ENCODE data around the gene GSAP. TPM values are rescaled to one million over a fixed set of nuclear protein-coding genes. Genes with fewer than 3 reads are reported as not detected.
"Not testable (repeated sequence)": the region's sequence is repeated elsewhere in the genome, so short reads cannot be mapped to it uniquely, and the experiment has no call there.

Gene GSAP, protein sequence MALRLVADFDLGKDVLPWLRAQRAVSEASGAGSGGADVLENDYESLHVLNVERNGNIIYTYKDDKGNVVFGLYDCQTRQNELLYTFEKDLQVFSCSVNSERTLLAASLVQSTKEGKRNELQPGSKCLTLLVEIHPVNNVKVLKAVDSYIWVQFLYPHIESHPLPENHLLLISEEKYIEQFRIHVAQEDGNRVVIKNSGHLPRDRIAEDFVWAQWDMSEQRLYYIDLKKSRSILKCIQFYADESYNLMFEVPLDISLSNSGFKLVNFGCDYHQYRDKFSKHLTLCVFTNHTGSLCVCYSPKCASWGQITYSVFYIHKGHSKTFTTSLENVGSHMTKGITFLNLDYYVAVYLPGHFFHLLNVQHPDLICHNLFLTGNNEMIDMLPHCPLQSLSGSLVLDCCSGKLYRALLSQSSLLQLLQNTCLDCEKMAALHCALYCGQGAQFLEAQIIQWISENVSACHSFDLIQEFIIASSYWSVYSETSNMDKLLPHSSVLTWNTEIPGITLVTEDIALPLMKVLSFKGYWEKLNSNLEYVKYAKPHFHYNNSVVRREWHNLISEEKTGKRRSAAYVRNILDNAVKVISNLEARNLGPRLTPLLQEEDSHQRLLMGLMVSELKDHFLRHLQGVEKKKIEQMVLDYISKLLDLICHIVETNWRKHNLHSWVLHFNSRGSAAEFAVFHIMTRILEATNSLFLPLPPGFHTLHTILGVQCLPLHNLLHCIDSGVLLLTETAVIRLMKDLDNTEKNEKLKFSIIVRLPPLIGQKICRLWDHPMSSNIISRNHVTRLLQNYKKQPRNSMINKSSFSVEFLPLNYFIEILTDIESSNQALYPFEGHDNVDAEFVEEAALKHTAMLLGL
- 10 to 100 TPM in 1 of 8 experiments, 1 to 10 TPM in 5, under 1 TPM in 2; 0.33 to 18.0 (median 1.7) TPM for total RNA-seq

DNA sequence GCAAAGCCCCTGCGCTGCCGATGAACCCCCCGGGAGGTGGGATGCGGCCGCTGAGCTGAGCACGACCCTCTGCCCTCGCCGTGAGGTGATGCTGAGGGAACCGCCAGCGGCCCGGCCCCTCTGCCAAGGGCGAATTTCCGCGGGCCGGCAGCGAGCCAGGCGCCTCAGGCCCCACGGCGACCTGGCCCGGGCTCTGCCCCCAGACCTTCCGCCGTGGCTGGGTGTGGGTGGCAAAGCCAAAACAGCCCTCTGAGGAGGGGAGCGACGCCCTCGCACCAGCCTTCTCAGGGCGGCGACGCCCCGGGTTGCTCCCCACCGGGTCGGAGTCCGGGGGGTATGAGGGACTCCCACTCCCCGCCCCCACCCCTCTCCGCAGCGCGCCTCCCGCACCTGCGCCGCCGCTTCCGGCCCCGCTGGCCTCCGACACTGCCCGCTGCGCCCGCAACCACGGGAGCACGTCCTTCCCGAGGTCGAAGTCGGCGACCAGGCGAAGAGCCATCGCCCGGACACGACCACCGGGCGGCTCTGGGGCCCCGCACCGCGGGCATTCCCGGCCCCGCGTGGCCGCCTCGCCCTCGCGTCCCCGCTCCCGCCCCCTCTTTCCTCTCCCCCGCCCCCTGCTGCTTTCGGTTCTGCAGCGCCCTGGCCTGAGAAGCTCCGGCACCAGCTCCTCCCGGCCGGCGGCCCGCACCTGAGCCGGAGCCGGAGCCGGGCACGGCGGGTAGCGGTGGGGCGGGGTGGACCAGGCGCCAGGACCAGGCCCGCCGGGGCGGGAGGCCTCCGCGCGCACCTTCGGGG is at the start of gene GSAP:
GSAP (minus strand) TSS at position 527 of the 798 bp plus-strand sequence; CDS start at position 499, 28 bp downstream.
- in situ Hi-C loops (cut with MboI; ENCODE audit: low pct_unique_long_range_greater_than_20kb in 2 of 9, low sequenced_read_pairs in 9 of 9, unreplicated experiment in 9 of 9): no loop called here
- ATAC-seq (replicated peaks in 6 of 8): peak; percentile 69 to 84 (median 76)
- no CpG with 5 or more reads among the region's 93 CpGs for WGBS, 10 experiments

DNA sequence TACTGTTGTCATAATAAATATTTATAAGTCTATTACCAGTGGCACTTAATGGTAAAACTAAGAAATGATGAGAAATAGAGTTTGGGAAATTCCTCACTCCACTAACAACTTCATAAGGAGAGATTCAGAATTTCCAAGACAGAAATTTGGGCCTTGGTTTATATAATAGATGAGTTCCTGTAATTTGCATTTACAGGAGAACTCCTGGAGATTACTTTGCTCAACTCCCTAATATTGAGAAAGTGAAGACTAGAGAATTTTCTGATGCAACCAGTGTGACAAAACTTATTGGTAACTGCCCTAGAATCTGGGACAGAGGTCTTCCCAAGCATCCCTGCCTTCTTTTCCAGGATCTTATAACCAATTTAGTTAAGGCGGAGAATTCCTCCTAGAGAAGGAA is 49.1 kb upstream of the GSAP start:
- 100% methylated on average over 1 of the region's 1 CpG; no CpG with 5 or more reads in 4 of the 10 experiments for WGBS, 10 experiments
- ATAC-seq (replicated peaks in 6 of 8): no peak
- Histone ChIP-seq H3K4me3 (no peak overlapping the region), H3K4me1 (replicated peaks in 1 of 2) (no peaks in the 10 kb centered on the region), H3K27ac (no peak overlapping the region)
- in situ Hi-C loops (cut with MboI; ENCODE audit: low pct_unique_long_range_greater_than_20kb in 2 of 9, low sequenced_read_pairs in 9 of 9, unreplicated experiment in 9 of 9): no loop called here

More for the DNA sequence above, at the start of gene GSAP:
- Histone ChIP-seq H3K4me3 (peak within 1 kb of the TSS; percentile 23 to 46 (median 40)), H3K4me1 (replicated peaks in 1 of 2) (peaks cover 0 to 18% of the 10 kb centered on the region in 2 donors), H3K27ac (no peak within 1 kb of the TSS)

DNA sequence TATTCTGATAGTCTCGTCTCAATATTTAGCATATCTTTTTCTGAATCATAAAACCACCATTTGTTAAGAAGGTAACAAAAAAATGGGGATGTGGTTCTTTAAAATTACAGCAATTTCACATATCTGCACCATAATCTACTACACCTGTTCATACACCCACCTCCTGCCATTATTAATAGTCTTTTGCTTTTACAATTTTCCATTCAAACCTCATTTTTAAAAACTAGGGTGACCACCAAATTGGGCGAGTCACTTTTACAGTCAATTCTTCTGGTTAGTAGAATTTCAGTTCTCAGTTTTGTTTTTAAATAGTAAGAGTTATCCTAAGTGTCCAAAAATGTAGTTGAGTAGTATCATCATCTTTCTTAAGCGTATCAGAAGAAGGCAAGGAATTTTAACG is 48.4 kb upstream of the GSAP start:
- Histone ChIP-seq H3K4me1 (replicated peaks in 1 of 2) (no peaks in the 10 kb centered on the region), H3K4me3 (no peak overlapping the region), H3K27ac (no peak overlapping the region)
- in situ Hi-C loops (cut with MboI; ENCODE audit: low pct_unique_long_range_greater_than_20kb in 2 of 9, low sequenced_read_pairs in 9 of 9, unreplicated experiment in 9 of 9): no loop called here
- ATAC-seq (replicated peaks in 6 of 8): no peak
- 66 to 100% (median 90%) methylated on average over 1 to 4 of the region's 4 CpGs; no CpG with 5 or more reads in 1 of the 10 experiments for WGBS, 10 experiments

DNA sequence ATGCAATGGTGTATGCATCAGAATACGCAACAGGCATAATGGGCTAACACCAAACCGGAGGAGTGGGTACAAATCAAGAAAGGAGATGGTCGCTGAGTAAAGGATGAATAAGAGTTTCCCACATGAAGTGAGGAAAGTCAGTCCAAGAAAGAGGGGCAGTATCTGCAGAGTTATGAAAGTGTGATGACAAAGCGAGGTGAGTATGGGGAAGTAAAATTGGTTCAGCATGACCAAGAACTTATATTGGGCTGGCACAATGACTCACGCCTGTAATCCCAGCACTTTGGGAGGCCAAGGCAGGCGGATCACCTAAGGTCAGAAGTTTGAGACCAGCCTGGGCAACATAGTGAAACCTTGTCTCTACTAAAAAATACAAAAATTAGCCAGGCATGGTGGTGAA is 47.5 kb upstream of the GSAP start:
- in situ Hi-C loops (cut with MboI; ENCODE audit: low pct_unique_long_range_greater_than_20kb in 2 of 9, low sequenced_read_pairs in 9 of 9, unreplicated experiment in 9 of 9): not testable (repeated sequence)

DNA sequence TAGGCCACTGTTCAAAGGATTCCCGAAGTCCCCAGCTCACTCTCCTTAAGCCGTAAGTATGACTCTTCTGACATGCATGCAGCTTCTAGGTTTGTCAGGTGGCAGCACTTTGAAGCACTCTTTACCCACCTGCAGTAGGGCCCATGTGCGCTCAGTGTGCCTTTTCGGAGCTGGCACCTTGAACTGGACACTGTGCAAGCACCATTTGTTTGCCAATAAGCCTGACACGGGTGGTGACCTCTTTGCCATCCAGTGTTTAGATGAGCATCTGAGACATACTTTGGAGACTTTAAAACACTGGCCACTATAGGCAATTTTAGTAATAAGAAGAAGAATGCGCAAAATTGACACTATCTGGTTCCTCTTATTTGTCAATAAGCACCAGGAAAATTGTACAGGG is 45.7 kb upstream of the GSAP start:
- in situ Hi-C loops (cut with MboI; ENCODE audit: low pct_unique_long_range_greater_than_20kb in 2 of 9, low sequenced_read_pairs in 9 of 9, unreplicated experiment in 9 of 9): no loop called here
- Histone ChIP-seq H3K4me1 (replicated peaks in 1 of 2) (no peaks in the 10 kb centered on the region), H3K27ac (no peak overlapping the region), H3K4me3 (no peak overlapping the region)
- no peak for ATAC-seq (replicated peaks in 6 of 8)
- WGBS, 10 experiments: 80 to 100% (median 96%) methylated on average over 1 to 4 of the region's 6 CpGs; no CpG with 5 or more reads in 1 of the 10 experiments

More for the DNA sequence above, 47.5 kb upstream of the GSAP start:
- not testable (repeated sequence) for H3K27ac ChIP-seq; H3K4me1 ChIP-seq (replicated peaks in 1 of 2); ATAC-seq (replicated peaks in 6 of 8); H3K4me3 ChIP-seq
- WGBS, 10 experiments: 28 to 100% (median 88%) methylated on average over 1 to 6 of the region's 6 CpGs

DNA sequence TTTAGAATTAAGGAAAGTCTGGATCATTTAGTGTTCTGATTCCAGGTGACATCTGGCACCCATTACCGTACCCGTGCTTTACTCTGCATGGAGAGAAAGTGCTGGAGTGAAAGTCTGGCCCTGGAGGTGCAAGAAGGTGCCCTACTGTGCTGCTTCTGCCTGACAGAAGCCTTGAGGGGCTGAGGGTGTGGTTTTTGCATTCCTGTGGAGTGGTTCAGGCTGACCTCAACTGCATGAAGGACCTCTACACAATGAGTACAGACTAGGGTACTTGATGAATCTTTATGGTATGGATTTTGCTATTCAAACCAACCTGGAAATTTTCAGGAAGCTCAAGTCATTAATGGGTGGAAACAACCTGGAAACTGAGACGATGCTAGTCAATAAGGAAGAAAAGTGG is 45.1 kb upstream of the GSAP start:
- WGBS, 10 experiments: 42 to 100% (median 76%) methylated on average over 1 to 3 of the region's 3 CpGs; no CpG with 5 or more reads in 2 of the 10 experiments
- Histone ChIP-seq H3K4me3 (no peak overlapping the region), H3K4me1 (replicated peaks in 1 of 2) (no peaks in the 10 kb centered on the region), H3K27ac (no peak overlapping the region)
- in situ Hi-C loops (cut with MboI; ENCODE audit: low pct_unique_long_range_greater_than_20kb in 2 of 9, low sequenced_read_pairs in 9 of 9, unreplicated experiment in 9 of 9): no loop called here
- peak in 2 of 8 experiments; percentile 41 to 52 for ATAC-seq (replicated peaks in 6 of 8)

DNA sequence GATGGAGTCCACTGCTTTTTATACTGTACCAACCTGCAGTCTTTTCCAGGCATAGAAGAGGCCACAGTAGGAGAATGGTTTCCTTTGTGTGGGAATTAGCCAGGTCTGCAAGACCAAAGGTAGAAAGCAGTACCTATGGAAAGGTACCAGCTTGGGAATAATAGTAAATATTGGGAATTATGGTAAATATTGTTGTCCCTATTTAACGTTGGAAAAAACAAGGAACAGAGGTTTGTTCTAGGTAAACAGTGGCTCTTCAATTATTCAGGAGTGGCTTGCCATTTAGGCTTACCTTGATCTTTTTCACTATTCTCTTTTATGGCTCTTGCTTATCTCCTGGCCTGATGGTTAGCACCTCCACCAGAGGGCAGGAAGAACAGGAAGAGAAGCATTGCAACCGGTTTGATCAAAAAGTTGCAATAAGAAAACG is 43.9 kb upstream of the GSAP start:
- in situ Hi-C loops (cut with MboI; ENCODE audit: low pct_unique_long_range_greater_than_20kb in 2 of 9, low sequenced_read_pairs in 9 of 9, unreplicated experiment in 9 of 9): no loop called here
- H3K4me1 ChIP-seq (replicated peaks in 1 of 2): no peaks in the 10 kb centered on the region
- H3K27ac ChIP-seq: no peak overlapping the region
- no peak overlapping the region for H3K4me3 ChIP-seq
- no peak for ATAC-seq (replicated peaks in 6 of 8)
- WGBS, 10 experiments: 31 to 100% (median 70%) methylated on average over 2 to 3 of the region's 3 CpGs; no CpG with 5 or more reads in 1 of the 10 experiments

DNA sequence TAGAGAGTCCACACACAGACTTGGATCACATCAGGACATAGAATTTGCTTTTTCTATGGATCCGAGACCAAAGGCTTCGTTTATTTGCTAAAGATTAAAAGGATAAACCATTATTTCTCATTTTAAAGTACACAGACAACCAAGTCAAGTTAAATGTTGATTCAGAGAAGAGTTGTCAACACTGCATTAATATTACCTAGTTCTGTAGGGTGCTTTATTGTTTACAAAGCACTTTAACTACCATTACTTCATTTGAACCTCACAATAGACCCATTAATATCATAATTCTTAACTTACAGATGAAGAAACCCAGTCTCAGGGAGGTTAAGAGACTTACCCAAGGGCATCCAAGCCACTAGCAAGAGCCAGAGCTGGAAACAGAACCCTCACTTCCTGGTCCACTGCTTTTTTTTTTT is 43.2 kb upstream of the GSAP start:
- ATAC-seq (replicated peaks in 6 of 8): no peak

DNA sequence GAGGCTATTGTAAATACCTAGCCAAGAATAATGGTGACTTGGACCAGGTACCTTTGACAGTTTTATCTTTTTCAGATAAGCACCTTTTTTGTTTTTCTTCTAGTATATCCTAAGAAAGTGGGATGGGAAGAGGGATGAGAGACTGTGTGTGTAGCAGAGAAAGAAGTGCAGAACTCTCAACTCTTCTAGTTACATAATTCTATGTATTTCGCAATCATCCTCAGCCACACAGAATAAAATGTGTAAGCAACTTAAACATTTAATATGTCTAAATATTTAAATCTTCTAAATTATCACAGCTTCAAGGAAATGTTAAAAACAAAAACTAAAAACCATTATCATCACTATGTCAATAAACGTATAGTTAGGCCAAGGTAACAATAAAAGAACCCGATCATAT is 42.6 kb upstream of the GSAP start:
- Histone ChIP-seq H3K4me3 (no peak overlapping the region), H3K27ac (no peak overlapping the region), H3K4me1 (replicated peaks in 1 of 2) (no peaks in the 10 kb centered on the region)
- ATAC-seq (replicated peaks in 6 of 8): no peak
- 76 to 100% (median 88%) methylated on average over 1 to 3 of the region's 3 CpGs for WGBS, 10 experiments
- in situ Hi-C loops (cut with MboI; ENCODE audit: low pct_unique_long_range_greater_than_20kb in 2 of 9, low sequenced_read_pairs in 9 of 9, unreplicated experiment in 9 of 9): no loop called here

More for the DNA sequence above, 43.2 kb upstream of the GSAP start:
- Histone ChIP-seq H3K27ac (no peak overlapping the region), H3K4me1 (replicated peaks in 1 of 2) (no peaks in the 10 kb centered on the region), H3K4me3 (no peak overlapping the region)
- in situ Hi-C loops (cut with MboI; ENCODE audit: low pct_unique_long_range_greater_than_20kb in 2 of 9, low sequenced_read_pairs in 9 of 9, unreplicated experiment in 9 of 9): no loop called here
- WGBS, 10 experiments: 75 to 100% (median 87%) methylated on average over 1 to 2 of the region's 2 CpGs; no CpG with 5 or more reads in 2 of the 10 experiments

DNA sequence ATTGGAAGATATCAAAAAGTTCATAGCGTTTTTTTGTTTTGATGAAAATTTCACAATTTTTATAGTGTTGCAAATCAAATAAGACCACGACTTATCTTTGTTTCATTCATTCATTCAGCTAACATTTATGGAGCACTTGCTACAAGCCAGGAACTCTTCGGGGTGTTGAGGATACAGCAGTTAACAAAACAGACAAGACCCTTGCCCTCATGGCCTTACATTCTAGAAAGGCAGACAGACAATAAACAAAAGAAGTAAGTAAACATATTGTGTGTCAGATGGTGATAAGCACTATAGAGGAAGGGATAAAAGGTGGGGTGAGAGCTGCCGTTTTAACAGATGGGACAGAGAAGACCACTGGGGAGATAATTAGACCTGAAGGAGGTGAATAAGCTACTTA is 41.6 kb upstream of the GSAP start:
- H3K27ac ChIP-seq: no peak overlapping the region
- 42 to 89% (median 64%) methylated on average over 1 to 4 of the region's 4 CpGs; no CpG with 5 or more reads in 1 of the 10 experiments for WGBS, 10 experiments
- no peak for ATAC-seq (replicated peaks in 6 of 8)
- no peaks in the 10 kb centered on the region for H3K4me1 ChIP-seq (replicated peaks in 1 of 2)
- H3K4me3 ChIP-seq: no peak overlapping the region
- in situ Hi-C loops (cut with MboI; ENCODE audit: low pct_unique_long_range_greater_than_20kb in 2 of 9, low sequenced_read_pairs in 9 of 9, unreplicated experiment in 9 of 9): no loop called here

DNA sequence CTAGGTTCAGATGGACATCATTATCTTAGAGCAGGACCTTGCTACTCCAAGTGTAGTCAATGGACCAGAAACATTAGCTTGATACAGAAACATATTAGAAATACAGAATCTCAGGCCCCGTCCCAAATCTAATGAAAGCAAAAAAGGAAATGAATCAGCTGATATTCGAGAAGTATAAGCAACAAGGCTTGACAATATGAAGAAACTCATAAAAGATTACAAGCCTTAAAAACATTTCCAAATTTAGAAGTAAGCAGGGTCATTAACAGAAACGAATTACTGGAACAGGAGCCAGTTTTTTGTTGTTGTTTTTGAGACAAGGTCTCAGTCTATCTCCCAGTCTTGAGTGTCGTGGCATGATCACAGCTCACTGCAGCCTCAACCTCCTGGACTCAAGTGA is 40.5 kb upstream of the GSAP start:
- 12 to 100% (median 69%) methylated on average over 1 to 4 of the region's 4 CpGs for WGBS, 10 experiments
- no peaks in the 10 kb centered on the region for H3K4me1 ChIP-seq (replicated peaks in 1 of 2)
- H3K27ac ChIP-seq: no peak overlapping the region
- ATAC-seq (replicated peaks in 6 of 8): no peak
- H3K4me3 ChIP-seq: no peak overlapping the region
- in situ Hi-C loops (cut with MboI; ENCODE audit: low pct_unique_long_range_greater_than_20kb in 2 of 9, low sequenced_read_pairs in 9 of 9, unreplicated experiment in 9 of 9): no loop called here

DNA sequence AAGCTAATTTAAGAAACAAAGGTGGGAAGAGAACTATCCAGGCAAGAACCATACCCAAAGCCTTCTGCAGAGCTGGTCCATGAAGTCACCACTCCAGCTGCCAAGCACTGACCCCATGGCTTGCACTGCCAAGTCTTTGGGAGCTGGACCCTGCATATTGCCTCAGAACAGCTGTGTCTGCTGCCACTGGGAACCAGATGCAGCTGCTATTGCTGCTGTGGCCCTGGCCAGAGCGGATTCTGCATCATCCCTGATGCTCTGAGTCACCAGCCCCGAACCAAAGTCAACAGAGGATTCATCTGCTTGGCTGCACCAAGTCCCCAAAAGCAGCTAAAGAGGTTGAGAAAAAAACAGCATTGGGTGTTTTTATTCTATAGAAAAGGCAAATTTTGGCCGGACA is 39.2 kb upstream of the GSAP start:
- peak in 3 of 8 experiments; percentile 16 to 54 (median 32) for ATAC-seq (replicated peaks in 6 of 8)
- 0 to 100% (median 79%) methylated on average over 1 to 3 of the region's 3 CpGs; no CpG with 5 or more reads in 2 of the 10 experiments for WGBS, 10 experiments
- in situ Hi-C loops (cut with MboI; ENCODE audit: low pct_unique_long_range_greater_than_20kb in 2 of 9, low sequenced_read_pairs in 9 of 9, unreplicated experiment in 9 of 9): no loop called here
- no peak overlapping the region for H3K4me3 ChIP-seq
- H3K4me1 ChIP-seq (replicated peaks in 1 of 2): no peaks in the 10 kb centered on the region
- H3K27ac ChIP-seq: no peak overlapping the region

Measured in motor neuron (in vitro differentiated cells).